HepG2 (cell line): ENCODE measurements around the gene YAP1.

Experiments
- GZF1 ChIP-seq: sonication (generic); formaldehyde crosslinking; IDR thresholded peaks from 2 replicates; pipeline ENCODE4 v1.5.1; 2020; ENCODE audit warnings: mild to moderate bottlenecking, missing genetic modification reagents
- HNRNPL ChIP-seq: fragments of 200-400 bp; formaldehyde crosslinking; IDR thresholded peaks from 2 replicates; pipeline ENCODE4 v1.6.1; 2017; ENCODE audit warnings: mild to moderate bottlenecking, low read depth, low read length
- HOXA3 ChIP-seq: sonication (generic); formaldehyde crosslinking; IDR thresholded peaks from 2 replicates; pipeline ENCODE4 v1.5.0; 2020; ENCODE audit warnings: missing genetic modification reagents
- RBM22 ChIP-seq: fragments of 200-400 bp; formaldehyde crosslinking; optimal IDR thresholded peaks from 2 replicates; pipeline ENCODE3; 2017; ENCODE audit warnings: mild to moderate bottlenecking, low read length, moderate library complexity
- SIN3A ChIP-seq: IDR thresholded peaks from 2 replicates; pipeline ENCODE4 v1.6.1; 2011; ENCODE audit warnings: low read depth, mild to moderate bottlenecking, control low read depth, low read length, borderline replicate concordance
- ZNF430 ChIP-seq: sonication (generic); formaldehyde crosslinking; IDR thresholded peaks from 2 replicates; pipeline ENCODE4 v1.9.0; 2021; ENCODE audit warnings: mild to moderate bottlenecking, missing genetic modification reagents
- TF ChIP-seq, protein P1 (sequence below): sonication (generic); formaldehyde crosslinking; IDR thresholded peaks from 2 replicates; pipeline ENCODE4 v1.5.0; 2020; ENCODE audit warnings: mild to moderate bottlenecking, missing genetic modification reagents, moderate library complexity

DNA sequence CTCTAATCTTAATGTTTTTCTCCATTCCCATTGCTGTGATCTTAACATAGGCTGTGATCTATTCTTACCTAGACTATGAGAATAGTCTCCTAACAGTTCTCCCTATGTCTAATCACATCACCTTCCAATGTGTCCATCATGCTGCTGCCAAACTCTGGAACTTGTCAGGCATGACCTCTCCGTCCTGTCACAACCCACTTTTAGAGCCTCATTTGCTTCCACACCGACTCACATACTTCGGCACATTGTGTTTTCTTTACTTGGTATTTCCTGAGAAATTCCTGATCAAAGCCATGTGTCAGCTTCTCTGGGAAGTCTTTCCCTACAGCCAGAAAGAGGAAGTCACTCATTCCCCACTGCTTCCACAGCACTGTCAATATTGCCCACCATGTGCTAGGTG, 166.5 kb downstream of the YAP1 start:
- TF ChIP-seq GZF1 (CRISPR knock-in tag) (no peak), HOXA3 (no peak), SIN3A (no peak), RBM22 (no peak), ZNF430 (CRISPR knock-in tag) (no peak), HNRNPL (no peak)
- TF ChIP-seq, protein P1, sequence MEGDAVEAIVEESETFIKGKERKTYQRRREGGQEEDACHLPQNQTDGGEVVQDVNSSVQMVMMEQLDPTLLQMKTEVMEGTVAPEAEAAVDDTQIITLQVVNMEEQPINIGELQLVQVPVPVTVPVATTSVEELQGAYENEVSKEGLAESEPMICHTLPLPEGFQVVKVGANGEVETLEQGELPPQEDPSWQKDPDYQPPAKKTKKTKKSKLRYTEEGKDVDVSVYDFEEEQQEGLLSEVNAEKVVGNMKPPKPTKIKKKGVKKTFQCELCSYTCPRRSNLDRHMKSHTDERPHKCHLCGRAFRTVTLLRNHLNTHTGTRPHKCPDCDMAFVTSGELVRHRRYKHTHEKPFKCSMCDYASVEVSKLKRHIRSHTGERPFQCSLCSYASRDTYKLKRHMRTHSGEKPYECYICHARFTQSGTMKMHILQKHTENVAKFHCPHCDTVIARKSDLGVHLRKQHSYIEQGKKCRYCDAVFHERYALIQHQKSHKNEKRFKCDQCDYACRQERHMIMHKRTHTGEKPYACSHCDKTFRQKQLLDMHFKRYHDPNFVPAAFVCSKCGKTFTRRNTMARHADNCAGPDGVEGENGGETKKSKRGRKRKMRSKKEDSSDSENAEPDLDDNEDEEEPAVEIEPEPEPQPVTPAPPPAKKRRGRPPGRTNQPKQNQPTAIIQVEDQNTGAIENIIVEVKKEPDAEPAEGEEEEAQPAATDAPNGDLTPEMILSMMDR: no peak
